WTC11 (cell line): ENCODE data around the gene LRRC75B.

Experiments used
- AFF4 ChIP-seq: sonication (generic); formaldehyde crosslinking; IDR thresholded peaks from 2 replicates; pipeline ENCODE4 v1.8.1; 2023; ENCODE audit warnings: mild to moderate bottlenecking, missing genetic modification reagents, borderline replicate concordance
- ATF3 ChIP-seq: sonication (generic); formaldehyde crosslinking; conservative IDR thresholded peaks from 2 replicates; pipeline ENCODE4 v1.8.1; 2022; ENCODE audit warnings: mild to moderate bottlenecking, missing genetic modification reagents
- CDX4 ChIP-seq: fragments of 250-450 bp; sonication (Bioruptor Pico); IDR thresholded peaks from 2 replicates; pipeline ENCODE4 v1.9.0; 2021; ENCODE audit warnings: moderate library complexity, mild to moderate bottlenecking, inconsistent platforms, borderline replicate concordance
- CTCF ChIP-seq: fragments of 200-600 bp; IDR thresholded peaks from 2 replicates; pipeline ENCODE4 v1.8.0; 2022; ENCODE audit warnings: antibody characterized with exemption
- FOXP1 ChIP-seq: sonication (generic); formaldehyde crosslinking; IDR thresholded peaks from 2 replicates; pipeline ENCODE4 v1.8.0; 2022; ENCODE audit warnings: missing genetic modification reagents, mild to moderate bottlenecking, moderate library complexity, borderline replicate concordance
- PRDM15 ChIP-seq: sonication (generic); formaldehyde crosslinking; IDR thresholded peaks from 2 replicates; pipeline ENCODE4 v1.8.0; 2022; ENCODE audit warnings: missing genetic modification reagents
- TCF7 ChIP-seq: sonication (generic); formaldehyde crosslinking; IDR thresholded peaks from 2 replicates; pipeline ENCODE4 v1.8.0; 2022; ENCODE audit warnings: mild to moderate bottlenecking, low read depth, missing genetic modification reagents, moderate library complexity
- ZNF121 ChIP-seq: sonication (generic); formaldehyde crosslinking; IDR thresholded peaks from 2 replicates; pipeline ENCODE4 v1.8.0; 2023; ENCODE audit warnings: missing genetic modification reagents
- ZNF263 ChIP-seq: sonication (generic); formaldehyde crosslinking; IDR thresholded peaks from 2 replicates; pipeline ENCODE4 v1.8.1; 2022; ENCODE audit warnings: low read depth, mild to moderate bottlenecking, moderate library complexity, missing genetic modification reagents
- ZNF317 ChIP-seq: sonication (generic); formaldehyde crosslinking; IDR thresholded peaks from 2 replicates; pipeline ENCODE4 v1.8.1; 2023; ENCODE audit warnings: low read depth, mild to moderate bottlenecking, moderate library complexity, missing genetic modification reagents, borderline replicate concordance
- ZNF425 ChIP-seq: fragments of 250-450 bp; sonication (Bioruptor Pico); conservative IDR thresholded peaks from 2 replicates; pipeline ENCODE4 v1.9.0; 2021; ENCODE audit warnings: mild to moderate bottlenecking

- TF ChIP-seq FOXP1 (CRISPR knock-in tag), result no peak; the same call in 1 of the 2 replicates
- no peak for TF ChIP-seq CTCF
- no peak for TF ChIP-seq ZNF121 (CRISPR knock-in tag)
- no peak for TF ChIP-seq CDX4 (CRISPR knock-in tag)
- no peak for TF ChIP-seq ATF3 (CRISPR knock-in tag)
- TF ChIP-seq ZNF263 (CRISPR knock-in tag), result no peak
- no peak for TF ChIP-seq PRDM15
- TF ChIP-seq TCF7 (CRISPR knock-in tag), result no peak
- no peak for TF ChIP-seq ZNF425 (CRISPR knock-in tag)
- no peak for TF ChIP-seq ZNF317 (CRISPR knock-in tag)
- TF ChIP-seq AFF4 (CRISPR knock-in tag), result no peak
Measured at GRCh38 chr22:24594569-24595120, 1.8 kb upstream of the LRRC75B start.
